Muscle of leg (tissue), 16 donors: ENCODE measurements around the gene CPEB3. TPM values are rescaled to one million over a fixed set of nuclear protein-coding genes. Genes with fewer than 3 reads are reported as not detected.
"Not testable (repeated sequence)": the region's sequence is repeated elsewhere in the genome, so short reads cannot be mapped to it uniquely, and the experiment has no call there.

Experiments
- DNase-seq: peaks from one replicate; pipeline ENCODE4 v3.0.0; 2013
- H3K27ac ChIP-seq: one replicate; pipeline ENCODE4 v1.5.1; 2013; ENCODE audit warnings: mild to moderate bottlenecking, low read length, control low read depth
- H3K27me3 ChIP-seq: one replicate; pipeline ENCODE4 v1.6.1; 2013; ENCODE audit warnings: low read length; ENCODE audit not compliant: control insufficient read depth, insufficient read depth
- H3K36me3 ChIP-seq: one replicate; pipeline ENCODE4 v1.6.1; 2013; ENCODE audit warnings: low read length; ENCODE audit not compliant: control insufficient read depth, insufficient read depth
- H3K4me1 ChIP-seq: one replicate; pipeline ENCODE4 v1.6.1; 2013; ENCODE audit warnings: low read length; ENCODE audit not compliant: control insufficient read depth, insufficient read depth
- H3K4me3 ChIP-seq: one replicate; pipeline ENCODE4 v1.5.1; 2013; ENCODE audit warnings: low read length, control low read depth
- H3K9me3 ChIP-seq: replicated peaks from 2 replicates; pipeline ENCODE4 v1.6.1; 2013; ENCODE audit warnings: low read depth, low read length; ENCODE audit not compliant: control insufficient read depth
- whole genome bisulfite sequencing: methylation state at CpG from one replicate; pipeline ENCODE4 v1.1.5; 2013; ENCODE audit warnings: missing lambda C conversion rate; ENCODE audit not compliant: insufficient coverage; 5-methylcytosine and 5-hydroxymethylcytosine counted together
- long read RNA-seq, 11 donors: transcript quantifications; one replicate each; lab custom pipeline, GENCODE V29; 2026
- polyA plus RNA-seq, 8 donors: library from polyadenylated mRNA; unstranded; fragments of 120-200 nt; gene quantifications; one replicate each; pipeline versions ENCODE4 v1.2.1 to v1.2.3, GENCODE V29; 2013; ENCODE audit warnings: inconsistent platforms in 1 of 8, low replicate concordance in 1 of 8; ENCODE audit not compliant: insufficient read length in 8 of 8, insufficient read depth in 1 of 8
- total RNA-seq: library from RNA; stranded (reverse); fragments of 120-200 nt; gene quantifications from one replicate; pipeline ENCODE4 v1.2.4, GENCODE V29; 2013

The CPEB3 gene
- total RNA-seq, result 2.0 TPM
- polyA plus RNA-seq, result 1 to 10 TPM; 2.6 to 3.3 (median 3.1) TPM
- long read RNA-seq, donor 1, result 0 reads
- long read RNA-seq, donor 2, result 0 reads
- long read RNA-seq, donor 3, full-length matches to known transcripts, result 1 of 1 reads
- long read RNA-seq, donor 3, partial matches to known transcripts, result 0 of 1 reads
- long read RNA-seq, donor 3, other reads (novel, unspliced or antisense), result 0 of 1 reads
- long read RNA-seq, donor 4, result 0 reads
- long read RNA-seq, donor 5, partial matches to known transcripts, result 53 of 94 reads
- long read RNA-seq, donor 5, other reads (novel, unspliced or antisense), result 41 of 94 reads
- long read RNA-seq, donor 6, result 0 reads
- long read RNA-seq, donor 7, partial matches to known transcripts, result 51 of 51 reads
- long read RNA-seq, donor 7, other reads (novel, unspliced or antisense), result 0 of 51 reads
- long read RNA-seq, donor 8, result 0 reads
- long read RNA-seq, donor 9, result 0 reads
- long read RNA-seq, donor 10, result 0 reads
- long read RNA-seq, donor 11, result 0 reads

- DNase-seq, result peak; percentile 98
- under 1% methylated on average over 79 of the region's 79 CpGs for WGBS
- Histone ChIP-seq H3K27ac (peak within 1 kb of the TSS; percentile 87), H3K4me3 (peak within 1 kb of the TSS; percentile 99), H3K9me3 (no peaks in the 10 kb centered on the region), H3K27me3 (peaks cover 2% of the 10 kb centered on the region), H3K36me3 (no peaks in the 10 kb centered on the region), H3K4me1 (peaks cover 6% of the 10 kb centered on the region)
These were observed at the start of gene CPEB3, which contains the start of gene MARCHF5 for GRCh38 chr10:92290837-92291615. TSS of gene CPEB3 (minus strand) at chr10:92291078. CDS start at chr10:92240350, 50,728 bp downstream. TSS of gene MARCHF5 (plus strand) at chr10:92291167. CDS start at chr10:92291495, 328 bp downstream.

GRCh38 chr10:92329927-92330326, 39.0 kb upstream of the CPEB3 start:
- not testable (repeated sequence) for DNase-seq, H3K9me3 ChIP-seq, H3K4me1 ChIP-seq, H3K27me3 ChIP-seq, H3K4me3 ChIP-seq, H3K27ac ChIP-seq, H3K36me3 ChIP-seq
- WGBS, result 97% methylated on average over 6 of the region's 6 CpGs

GRCh38 chr10:92328993-92329392, 38.1 kb upstream of the CPEB3 start:
- no peak for DNase-seq
- no peaks in the 10 kb centered on the region for H3K4me1 ChIP-seq

GRCh38 chr10:92327445-92328433, 36.9 kb upstream of the CPEB3 start:
- H3K36me3 ChIP-seq, result no peaks in the 10 kb centered on the region
- no peaks in the 10 kb centered on the region for H3K27me3 ChIP-seq
- H3K9me3 ChIP-seq, result no peaks in the 10 kb centered on the region
- H3K4me3 ChIP-seq, result no peak overlapping the region
- no peak for DNase-seq
- no peaks in the 10 kb centered on the region for H3K4me1 ChIP-seq
- no CpG with 5 or more reads among the region's 3 CpGs for WGBS
- H3K27ac ChIP-seq, result no peak overlapping the region

More at GRCh38 chr10:92328993-92329392, 38.1 kb upstream of the CPEB3 start:
- no peak overlapping the region for H3K4me3 ChIP-seq
- no peaks in the 10 kb centered on the region for H3K27me3 ChIP-seq
- no peaks in the 10 kb centered on the region for H3K9me3 ChIP-seq
- no peak overlapping the region for H3K27ac ChIP-seq
- peaks cover 3% of the 10 kb centered on the region for H3K36me3 ChIP-seq

- no peaks in the 10 kb centered on the region for H3K4me1 ChIP-seq
These were observed 32.2 kb upstream of the CPEB3 start for GRCh38 chr10:92323079-92323478.

GRCh38 chr10:92316610-92317009, 25.7 kb upstream of the CPEB3 start:
- H3K9me3 ChIP-seq, result peaks cover 3% of the 10 kb centered on the region
- H3K4me1 ChIP-seq, result no peaks in the 10 kb centered on the region
- H3K4me3 ChIP-seq, result no peak overlapping the region
- WGBS, result no CpG with 5 or more reads among the region's 2 CpGs
- DNase-seq, result no peak
- peaks cover 16% of the 10 kb centered on the region for H3K36me3 ChIP-seq
- no peaks in the 10 kb centered on the region for H3K27me3 ChIP-seq
- no peak overlapping the region for H3K27ac ChIP-seq

More at GRCh38 chr10:92323079-92323478, 32.2 kb upstream of the CPEB3 start:
- WGBS, result no CpG with 5 or more reads among the region's 2 CpGs
- no peak for DNase-seq
- no peak overlapping the region for H3K4me3 ChIP-seq
- peaks cover 5% of the 10 kb centered on the region for H3K36me3 ChIP-seq
- H3K9me3 ChIP-seq, result peaks cover 3% of the 10 kb centered on the region
- no peaks in the 10 kb centered on the region for H3K27me3 ChIP-seq
- H3K27ac ChIP-seq, result no peak overlapping the region

- H3K4me1 ChIP-seq, result no peaks in the 10 kb centered on the region
- no peak overlapping the region for H3K4me3 ChIP-seq
These were observed 22.9 kb upstream of the CPEB3 start for GRCh38 chr10:92313750-92314149.

GRCh38 chr10:92309272-92309671, 18.4 kb upstream of the CPEB3 start:
- peaks cover 8% of the 10 kb centered on the region for H3K36me3 ChIP-seq
- WGBS, result no CpG with 5 or more reads among the region's 1 CpG
- no peaks in the 10 kb centered on the region for H3K9me3 ChIP-seq
- H3K27ac ChIP-seq, result no peak overlapping the region
- H3K27me3 ChIP-seq, result no peaks in the 10 kb centered on the region
- DNase-seq, result no peak
- H3K4me3 ChIP-seq, result no peak overlapping the region
- H3K4me1 ChIP-seq, result no peaks in the 10 kb centered on the region

More at GRCh38 chr10:92313750-92314149, 22.9 kb upstream of the CPEB3 start:
- WGBS, result 86% methylated on average over 1 of the region's 3 CpGs
- H3K27ac ChIP-seq, result no peak overlapping the region
- no peaks in the 10 kb centered on the region for H3K27me3 ChIP-seq
- H3K36me3 ChIP-seq, result peaks cover 10% of the 10 kb centered on the region
- no peaks in the 10 kb centered on the region for H3K9me3 ChIP-seq
- DNase-seq, result no peak
